ENCODE measurements around the gene GPRC5C. TPM values are rescaled to one million over a fixed set of nuclear protein-coding genes. Genes with fewer than 3 reads are reported as not detected.

GPRC5C gene
- total RNA-seq, 4 donors from 2014 or later, result 11.5 to 29.0 (median 16.0) TPM

DNA sequence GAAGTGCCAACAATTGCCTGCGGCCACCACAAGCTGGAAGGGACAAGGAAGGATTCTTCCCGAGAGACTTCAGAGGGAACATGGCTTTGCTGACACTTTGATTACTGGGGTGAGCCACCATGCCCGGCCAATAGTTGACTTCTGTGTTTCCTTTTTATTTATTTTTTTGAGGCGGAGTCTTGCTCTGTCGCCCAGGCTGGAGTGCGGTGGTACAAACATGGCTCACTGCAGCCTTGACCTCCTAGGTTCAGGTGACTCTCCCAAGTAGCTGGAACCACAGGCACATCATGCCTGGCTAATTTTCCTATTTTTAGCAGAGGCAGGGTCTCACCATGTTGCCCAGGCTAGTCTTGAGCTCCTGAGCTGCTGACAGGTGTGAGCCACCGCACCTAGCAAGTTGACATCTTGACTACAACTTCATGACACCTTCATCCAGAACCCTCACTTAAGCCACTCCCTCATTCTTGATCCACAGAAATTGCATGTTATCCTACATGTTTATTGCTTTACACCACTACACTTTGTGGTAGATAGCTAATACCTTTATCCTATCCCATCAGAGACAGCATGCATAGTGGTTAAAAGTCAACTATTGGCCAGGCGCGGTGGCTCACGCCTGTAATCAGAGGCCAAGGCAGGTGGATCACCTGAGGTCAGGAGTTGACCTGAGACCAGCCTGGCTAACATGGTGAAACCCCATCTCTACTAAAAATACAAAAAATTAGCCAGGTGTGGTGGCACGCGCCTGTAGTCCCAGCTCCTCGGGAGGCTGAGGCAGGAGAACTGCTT, 16.1 kb upstream of the GPRC5C start:
- DNase-seq (ENCODE audit: low spot score) (no peak), ATAC-seq (ENCODE audit: low FRiP score) (no peak)
- TF ChIP-seq, protein P1, sequence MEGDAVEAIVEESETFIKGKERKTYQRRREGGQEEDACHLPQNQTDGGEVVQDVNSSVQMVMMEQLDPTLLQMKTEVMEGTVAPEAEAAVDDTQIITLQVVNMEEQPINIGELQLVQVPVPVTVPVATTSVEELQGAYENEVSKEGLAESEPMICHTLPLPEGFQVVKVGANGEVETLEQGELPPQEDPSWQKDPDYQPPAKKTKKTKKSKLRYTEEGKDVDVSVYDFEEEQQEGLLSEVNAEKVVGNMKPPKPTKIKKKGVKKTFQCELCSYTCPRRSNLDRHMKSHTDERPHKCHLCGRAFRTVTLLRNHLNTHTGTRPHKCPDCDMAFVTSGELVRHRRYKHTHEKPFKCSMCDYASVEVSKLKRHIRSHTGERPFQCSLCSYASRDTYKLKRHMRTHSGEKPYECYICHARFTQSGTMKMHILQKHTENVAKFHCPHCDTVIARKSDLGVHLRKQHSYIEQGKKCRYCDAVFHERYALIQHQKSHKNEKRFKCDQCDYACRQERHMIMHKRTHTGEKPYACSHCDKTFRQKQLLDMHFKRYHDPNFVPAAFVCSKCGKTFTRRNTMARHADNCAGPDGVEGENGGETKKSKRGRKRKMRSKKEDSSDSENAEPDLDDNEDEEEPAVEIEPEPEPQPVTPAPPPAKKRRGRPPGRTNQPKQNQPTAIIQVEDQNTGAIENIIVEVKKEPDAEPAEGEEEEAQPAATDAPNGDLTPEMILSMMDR (IDR thresholded peaks at IDR 0.05), result no peak

DNA sequence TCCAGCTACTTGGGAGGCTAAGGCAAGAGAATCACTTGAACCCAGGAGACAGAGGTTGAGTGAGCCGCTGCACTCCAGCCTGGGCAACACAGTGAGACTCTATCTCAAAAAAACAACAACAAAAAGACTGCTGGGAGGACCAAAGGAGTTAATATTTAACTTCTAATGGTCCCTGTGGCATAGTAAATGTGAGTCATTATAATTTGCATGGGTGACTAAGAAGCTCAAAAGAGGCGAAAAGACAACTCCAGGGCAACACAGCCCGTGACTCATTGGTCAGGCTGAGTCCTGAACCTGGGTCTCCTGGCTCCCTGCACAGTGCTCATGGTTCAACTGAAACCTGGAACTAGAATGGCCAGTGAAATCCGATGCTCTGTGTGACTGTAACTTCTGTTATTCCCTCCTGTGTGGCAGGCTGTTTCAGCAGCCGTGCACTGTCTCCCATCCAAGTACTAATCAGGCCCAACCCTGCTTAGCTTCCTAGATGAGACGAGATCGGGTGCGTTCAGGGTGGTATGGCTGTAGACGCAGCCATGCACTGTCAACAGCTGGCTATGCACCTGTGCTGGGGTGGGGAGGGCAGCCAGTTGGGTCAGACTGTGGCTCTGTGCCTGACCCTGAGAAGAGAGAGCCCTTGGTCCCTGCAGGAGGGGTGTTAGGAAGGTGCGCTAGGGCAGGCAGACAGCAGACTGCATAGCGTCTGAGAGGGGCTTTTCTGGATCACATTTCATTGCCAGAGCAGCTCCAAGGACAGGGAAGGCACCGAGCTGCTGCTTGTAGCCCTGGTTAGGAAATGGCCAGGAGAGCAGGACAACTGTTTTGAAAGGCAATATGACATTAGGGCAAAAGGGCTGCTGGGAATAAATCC, 14.5 kb upstream of the GPRC5C start:
- TF ChIP-seq, protein P1 (IDR thresholded peaks at IDR 0.05), result no peak
- ATAC-seq (ENCODE audit: low FRiP score) (no peak), DNase-seq (ENCODE audit: low spot score) (no peak)

DNA sequence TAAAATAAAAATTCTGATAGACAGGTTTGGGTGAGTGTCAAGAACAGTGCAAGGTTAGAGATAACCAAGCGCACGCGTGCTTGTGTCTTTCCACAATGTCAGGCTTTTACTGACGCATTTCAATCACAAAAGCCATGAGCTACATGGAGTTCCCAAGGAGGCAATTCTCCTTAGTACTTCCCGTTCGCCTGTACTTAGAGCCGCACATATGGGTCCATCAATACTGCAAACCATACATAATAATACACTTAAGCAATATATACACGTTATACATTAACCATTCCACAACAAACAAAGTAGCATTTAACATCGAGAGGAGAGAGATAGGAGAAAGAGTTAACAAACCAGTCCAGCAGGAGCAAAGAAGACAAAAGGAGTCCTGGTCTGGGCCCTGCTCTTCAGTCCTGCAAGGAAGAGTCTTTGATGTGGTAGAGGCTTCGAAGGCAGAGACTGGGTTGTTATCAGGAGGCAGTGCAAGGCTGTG, 11.9 kb upstream of the GPRC5C start:
- TF ChIP-seq, protein P1 (IDR thresholded peaks at IDR 0.05), result no peak
- DNase-seq (ENCODE audit: low spot score) (no peak), ATAC-seq (ENCODE audit: low FRiP score) (no peak)

DNA sequence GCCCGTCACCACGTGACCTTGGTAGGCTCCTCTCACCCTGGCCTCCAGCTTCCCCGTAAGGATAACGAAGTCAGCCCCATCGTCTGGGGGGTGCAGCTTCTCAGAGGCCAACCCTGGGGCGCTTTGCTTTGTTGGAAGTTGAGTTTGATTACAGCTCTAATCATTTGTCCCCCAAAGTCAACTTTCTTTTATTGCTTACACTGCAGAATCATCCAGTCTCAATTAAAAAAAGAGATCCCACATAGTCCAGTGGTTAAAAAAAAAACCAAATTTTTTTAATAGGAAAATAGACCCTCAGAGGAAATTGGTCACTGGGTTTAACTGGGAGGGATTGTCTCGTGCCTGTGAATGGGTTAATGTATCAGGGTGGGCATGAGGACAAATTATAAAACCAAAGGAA, 7.8 kb upstream of the GPRC5C start:
- no peak for ATAC-seq (ENCODE audit: low FRiP score)

DNA sequence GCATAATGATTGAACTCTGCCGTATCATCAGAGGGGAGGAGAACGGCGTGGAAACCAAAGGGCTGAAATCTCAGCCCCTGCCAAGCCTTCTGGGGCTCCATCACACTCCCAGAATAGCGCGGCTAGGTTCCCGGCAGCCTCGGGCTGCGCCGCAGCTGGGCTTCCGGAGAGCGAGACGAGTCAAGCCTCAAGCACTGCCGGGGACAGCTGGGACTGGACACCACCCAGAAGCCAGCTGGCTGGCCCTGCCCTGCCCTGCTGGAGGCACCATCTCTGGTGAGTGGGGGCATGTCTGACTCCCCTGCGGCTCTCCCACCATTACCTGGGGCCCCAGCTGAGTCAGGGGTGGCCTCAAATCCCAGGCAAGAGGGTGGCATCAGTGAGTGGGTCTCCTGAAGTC, 7.2 kb upstream of the GPRC5C start:
- TF ChIP-seq, protein P1 (IDR thresholded peaks at IDR 0.05), result no peak
- ATAC-seq (ENCODE audit: low FRiP score), result no peak
- no peak for DNase-seq (ENCODE audit: low spot score)

More for the DNA sequence above, 7.8 kb upstream of the GPRC5C start:
- TF ChIP-seq, protein P1 (IDR thresholded peaks at IDR 0.05), result no peak
- DNase-seq (ENCODE audit: low spot score), result no peak

DNA sequence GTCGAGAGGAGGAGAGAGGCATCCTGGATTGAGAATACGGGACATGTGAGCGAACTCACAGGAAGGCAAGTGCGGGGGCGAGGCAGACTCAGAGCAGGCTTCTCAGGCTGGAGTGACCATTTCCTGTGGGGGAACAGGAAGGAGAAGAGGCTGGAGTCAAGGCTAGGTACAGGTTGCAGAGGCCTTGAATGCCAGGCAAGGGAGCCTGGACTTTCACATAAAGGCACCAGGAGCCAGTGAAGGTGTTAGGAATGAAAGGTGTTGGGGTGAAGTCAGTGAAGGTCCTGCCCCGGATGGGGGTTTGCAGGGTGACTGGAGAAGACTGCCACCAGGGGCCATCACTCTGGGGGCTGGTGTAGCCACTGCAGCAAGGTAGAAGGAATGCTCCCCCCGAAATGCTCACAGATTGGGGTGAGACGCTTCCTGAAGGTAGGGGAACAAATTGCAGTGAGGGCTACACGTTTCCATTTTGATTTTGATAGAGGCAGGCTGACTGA, 5.3 kb upstream of the GPRC5C start:
- DNase-seq (ENCODE audit: low spot score) (no peak), ATAC-seq (ENCODE audit: low FRiP score) (no peak)
- TF ChIP-seq, protein P1 (IDR thresholded peaks at IDR 0.05), result no peak
